Measurements from ENCODE around the gene ITGAD.

GRCh38 chr16:31471241-31471874 is 78.2 kb downstream of the ITGAD start:
- TF ChIP-seq CHD2 (IDR thresholded peaks at IDR 0.05; ENCODE audit: low read length, partially characterized antibody) (no peak), RAD21 (conservative IDR thresholded peaks at IDR 0.05 in 1 of 2, IDR thresholded peaks at IDR 0.05 in 1 of 2) (no peak), EP300 (IDR thresholded peaks at IDR 0.05) (no peak), RCOR1 (IDR thresholded peaks at IDR 0.05; ENCODE audit: low read depth, low read length) (no peak), NFE2L2 (conservative IDR thresholded peaks at IDR 0.05; ENCODE audit: low read length) (no peak), BHLHE40 (IDR thresholded peaks at IDR 0.05; ENCODE audit: low read depth, low read length) (no peak), HOXB13 (CRISPR knock-in tag; IDR thresholded peaks at IDR 0.05; ENCODE audit: low read depth) (no peak), MAX (IDR thresholded peaks at IDR 0.05) (no peak), ESRRA (IDR thresholded peaks at IDR 0.05; ENCODE audit: borderline replicate concordance, low read length) (no peak), POLR2A (IDR thresholded peaks at IDR 0.05; ENCODE audit: low read length) (no peak)
- TF ChIP-seq, protein P1, sequence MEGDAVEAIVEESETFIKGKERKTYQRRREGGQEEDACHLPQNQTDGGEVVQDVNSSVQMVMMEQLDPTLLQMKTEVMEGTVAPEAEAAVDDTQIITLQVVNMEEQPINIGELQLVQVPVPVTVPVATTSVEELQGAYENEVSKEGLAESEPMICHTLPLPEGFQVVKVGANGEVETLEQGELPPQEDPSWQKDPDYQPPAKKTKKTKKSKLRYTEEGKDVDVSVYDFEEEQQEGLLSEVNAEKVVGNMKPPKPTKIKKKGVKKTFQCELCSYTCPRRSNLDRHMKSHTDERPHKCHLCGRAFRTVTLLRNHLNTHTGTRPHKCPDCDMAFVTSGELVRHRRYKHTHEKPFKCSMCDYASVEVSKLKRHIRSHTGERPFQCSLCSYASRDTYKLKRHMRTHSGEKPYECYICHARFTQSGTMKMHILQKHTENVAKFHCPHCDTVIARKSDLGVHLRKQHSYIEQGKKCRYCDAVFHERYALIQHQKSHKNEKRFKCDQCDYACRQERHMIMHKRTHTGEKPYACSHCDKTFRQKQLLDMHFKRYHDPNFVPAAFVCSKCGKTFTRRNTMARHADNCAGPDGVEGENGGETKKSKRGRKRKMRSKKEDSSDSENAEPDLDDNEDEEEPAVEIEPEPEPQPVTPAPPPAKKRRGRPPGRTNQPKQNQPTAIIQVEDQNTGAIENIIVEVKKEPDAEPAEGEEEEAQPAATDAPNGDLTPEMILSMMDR (IDR thresholded peaks at IDR 0.05), result no peak
- TF ChIP-seq, protein P2, sequence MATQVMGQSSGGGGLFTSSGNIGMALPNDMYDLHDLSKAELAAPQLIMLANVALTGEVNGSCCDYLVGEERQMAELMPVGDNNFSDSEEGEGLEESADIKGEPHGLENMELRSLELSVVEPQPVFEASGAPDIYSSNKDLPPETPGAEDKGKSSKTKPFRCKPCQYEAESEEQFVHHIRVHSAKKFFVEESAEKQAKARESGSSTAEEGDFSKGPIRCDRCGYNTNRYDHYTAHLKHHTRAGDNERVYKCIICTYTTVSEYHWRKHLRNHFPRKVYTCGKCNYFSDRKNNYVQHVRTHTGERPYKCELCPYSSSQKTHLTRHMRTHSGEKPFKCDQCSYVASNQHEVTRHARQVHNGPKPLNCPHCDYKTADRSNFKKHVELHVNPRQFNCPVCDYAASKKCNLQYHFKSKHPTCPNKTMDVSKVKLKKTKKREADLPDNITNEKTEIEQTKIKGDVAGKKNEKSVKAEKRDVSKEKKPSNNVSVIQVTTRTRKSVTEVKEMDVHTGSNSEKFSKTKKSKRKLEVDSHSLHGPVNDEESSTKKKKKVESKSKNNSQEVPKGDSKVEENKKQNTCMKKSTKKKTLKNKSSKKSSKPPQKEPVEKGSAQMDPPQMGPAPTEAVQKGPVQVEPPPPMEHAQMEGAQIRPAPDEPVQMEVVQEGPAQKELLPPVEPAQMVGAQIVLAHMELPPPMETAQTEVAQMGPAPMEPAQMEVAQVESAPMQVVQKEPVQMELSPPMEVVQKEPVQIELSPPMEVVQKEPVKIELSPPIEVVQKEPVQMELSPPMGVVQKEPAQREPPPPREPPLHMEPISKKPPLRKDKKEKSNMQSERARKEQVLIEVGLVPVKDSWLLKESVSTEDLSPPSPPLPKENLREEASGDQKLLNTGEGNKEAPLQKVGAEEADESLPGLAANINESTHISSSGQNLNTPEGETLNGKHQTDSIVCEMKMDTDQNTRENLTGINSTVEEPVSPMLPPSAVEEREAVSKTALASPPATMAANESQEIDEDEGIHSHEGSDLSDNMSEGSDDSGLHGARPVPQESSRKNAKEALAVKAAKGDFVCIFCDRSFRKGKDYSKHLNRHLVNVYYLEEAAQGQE (IDR thresholded peaks at IDR 0.05), result no peak
- TF ChIP-seq, protein P3, sequence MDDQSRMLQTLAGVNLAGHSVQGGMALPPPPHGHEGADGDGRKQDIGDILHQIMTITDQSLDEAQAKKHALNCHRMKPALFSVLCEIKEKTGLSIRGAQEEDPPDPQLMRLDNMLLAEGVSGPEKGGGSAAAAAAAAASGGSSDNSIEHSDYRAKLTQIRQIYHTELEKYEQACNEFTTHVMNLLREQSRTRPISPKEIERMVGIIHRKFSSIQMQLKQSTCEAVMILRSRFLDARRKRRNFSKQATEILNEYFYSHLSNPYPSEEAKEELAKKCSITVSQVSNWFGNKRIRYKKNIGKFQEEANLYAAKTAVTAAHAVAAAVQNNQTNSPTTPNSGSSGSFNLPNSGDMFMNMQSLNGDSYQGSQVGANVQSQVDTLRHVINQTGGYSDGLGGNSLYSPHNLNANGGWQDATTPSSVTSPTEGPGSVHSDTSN (IDR thresholded peaks at IDR 0.05), result no peak
